ENCODE data around the gene ZSWIM6. TPM values are rescaled to one million over a fixed set of nuclear protein-coding genes. Genes with fewer than 3 reads are reported as not detected.

ZSWIM6 gene
- total RNA-seq, 2 donors from 2014 or later: 10.6 to 18.8 TPM

GRCh38 chr5:61523073-61523472, 191.0 kb downstream of the ZSWIM6 start:
- no peak overlapping the region for H3K4me3 ChIP-seq
- no peaks in the 10 kb centered on the region for H3K9me3 ChIP-seq
- no peaks in the 10 kb centered on the region for H3K27me3 ChIP-seq (replicated peaks; ENCODE audit: insufficient read depth)
- ATAC-seq (ENCODE audit: insufficient number of reproducible peaks, low FRiP score, low read depth): no peak
- DNase-seq (ENCODE audit: low spot score): no peak
- H3K27ac ChIP-seq: no peak overlapping the region
- H3K36me3 ChIP-seq: no peaks in the 10 kb centered on the region
- no peak for TF ChIP-seq CTCF (IDR thresholded peaks at IDR 0.05)
- H3K4me1 ChIP-seq (ENCODE audit: control insufficient read depth in 1 of 2, low read depth in 2 of 2): no peaks in the 10 kb centered on the region

- DNase-seq (ENCODE audit: low spot score): no peak
- Histone ChIP-seq H3K4me3 (no peak overlapping the region), H3K36me3 (no peaks in the 10 kb centered on the region), H3K27ac (no peak overlapping the region), H3K4me1 (ENCODE audit: control insufficient read depth in 1 of 2, low read depth in 2 of 2) (no peaks in the 10 kb centered on the region), H3K27me3 (replicated peaks; ENCODE audit: insufficient read depth) (no peaks in the 10 kb centered on the region), H3K9me3 (no peaks in the 10 kb centered on the region)
- no peak for ATAC-seq (ENCODE audit: insufficient number of reproducible peaks, low FRiP score, low read depth)
- TF ChIP-seq CTCF (IDR thresholded peaks at IDR 0.05): no peak
Measured at GRCh38 chr5:61523997-61524396, 191.9 kb downstream of the ZSWIM6 start.

DNA sequence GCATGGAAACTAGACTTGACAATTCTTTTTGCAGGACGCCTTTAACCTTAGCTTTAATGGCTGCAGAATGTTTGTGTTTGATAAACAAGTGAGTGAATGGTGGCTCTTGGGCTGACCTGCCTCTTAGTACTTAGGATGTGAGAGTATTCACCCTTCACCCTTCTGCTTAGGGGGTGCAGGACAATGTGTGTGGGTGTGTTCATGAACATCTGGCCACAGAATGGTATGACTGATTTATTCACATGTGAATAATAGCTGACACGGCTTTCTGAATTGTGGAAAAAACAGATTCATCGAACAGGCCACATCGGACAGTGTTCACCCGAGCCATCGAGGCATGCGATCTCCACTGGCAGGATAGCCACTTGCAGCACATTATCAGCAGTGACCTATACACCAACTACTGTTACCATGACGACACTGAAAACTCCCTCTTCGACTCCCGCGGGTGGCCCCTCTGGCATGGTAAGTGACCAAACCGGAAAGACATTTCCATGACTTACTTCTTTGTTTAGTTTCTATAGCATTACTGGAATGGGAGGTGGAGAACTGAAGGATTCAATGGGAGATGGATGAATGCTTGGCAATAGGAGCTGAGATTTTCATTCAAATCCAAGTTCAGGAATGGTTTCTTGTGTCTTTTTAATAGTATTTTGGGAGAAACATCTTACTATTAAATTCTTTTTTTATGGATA, 193.6 kb downstream of the ZSWIM6 start:
- DNase-seq (ENCODE audit: low spot score) (no peak), ATAC-seq (ENCODE audit: insufficient number of reproducible peaks, low FRiP score, low read depth) (no peak)
- no peaks in the 10 kb centered on the region for H3K4me1 ChIP-seq (ENCODE audit: control insufficient read depth in 1 of 2, low read depth in 2 of 2)
- H3K36me3 ChIP-seq: no peaks in the 10 kb centered on the region
- H3K9me3 ChIP-seq: no peaks in the 10 kb centered on the region
- TF ChIP-seq CTCF (IDR thresholded peaks at IDR 0.05): no peak
- no peak overlapping the region for H3K4me3 ChIP-seq
- no peak overlapping the region for H3K27ac ChIP-seq
- H3K27me3 ChIP-seq (replicated peaks; ENCODE audit: insufficient read depth): no peaks in the 10 kb centered on the region

GRCh38 chr5:61526207-61526519, 194.1 kb downstream of the ZSWIM6 start:
- DNase-seq (ENCODE audit: low spot score): no peak
- Histone ChIP-seq H3K27ac (no peak overlapping the region), H3K4me3 (no peak overlapping the region), H3K9me3 (no peaks in the 10 kb centered on the region), H3K27me3 (replicated peaks; ENCODE audit: insufficient read depth) (no peaks in the 10 kb centered on the region), H3K36me3 (no peaks in the 10 kb centered on the region), H3K4me1 (ENCODE audit: control insufficient read depth in 1 of 2, low read depth in 2 of 2) (no peaks in the 10 kb centered on the region)
- TF ChIP-seq CTCF (IDR thresholded peaks at IDR 0.05): no peak
- no peak for ATAC-seq (ENCODE audit: insufficient number of reproducible peaks, low FRiP score, low read depth)

- no peak for TF ChIP-seq CTCF (IDR thresholded peaks at IDR 0.05)
- Histone ChIP-seq H3K36me3 (peaks cover 7% of the 10 kb centered on the region), H3K27ac (no peak overlapping the region), H3K27me3 (replicated peaks; ENCODE audit: insufficient read depth) (no peaks in the 10 kb centered on the region), H3K9me3 (no peaks in the 10 kb centered on the region), H3K4me3 (no peak overlapping the region), H3K4me1 (ENCODE audit: control insufficient read depth in 1 of 2, low read depth in 2 of 2) (no peaks in the 10 kb centered on the region)
- ATAC-seq (ENCODE audit: insufficient number of reproducible peaks, low FRiP score, low read depth) (no peak), DNase-seq (ENCODE audit: low spot score) (no peak)
Measured at GRCh38 chr5:61532983-61533382, 200.9 kb downstream of the ZSWIM6 start.

Data from thoracic aorta (tissue), 2 donors.